HAP-1 (cell line): ENCODE results near the gene TCOF1.
A peak's percentile ranks its signal among the peaks of the same experiment; 100 is the strongest.

Source experiments
- DNase-seq, 2 experiments: peaks; one replicate each; pipeline ENCODE4 v3.0.0-alpha.2; 2016 to 2020; ENCODE audit warnings: low spot score in 2 of 2
- H3K27me3 ChIP-seq: fragments of 250-450 bp; sonication (Bioruptor Pico); 2 replicates; pipeline ENCODE4 v1.5.1; 2020; ENCODE audit warnings: low read depth, mild to moderate bottlenecking, moderate library complexity
- H3K36me3 ChIP-seq: fragments of 250-450 bp; sonication (Bioruptor Pico); replicated peaks from 2 replicates; pipeline ENCODE4 v1.5.1; 2020; ENCODE audit warnings: mild to moderate bottlenecking
- H3K4me1 ChIP-seq: fragments of 250-450 bp; sonication (Bioruptor Pico); 2 replicates; pipeline ENCODE4 v1.5.1; 2020; ENCODE audit warnings: mild to moderate bottlenecking
- H3K4me3 ChIP-seq: fragments of 250-450 bp; sonication (Bioruptor Pico); 2 replicates; pipeline ENCODE4 v1.5.1; 2020; ENCODE audit warnings: mild to moderate bottlenecking, moderate library complexity
- H3K9me3 ChIP-seq: fragments of 250-450 bp; sonication (Bioruptor Pico); 2 replicates; pipeline ENCODE4 v1.5.1; 2020; ENCODE audit warnings: mild to moderate bottlenecking, moderate library complexity
- in situ Hi-C: fragments of 300-500 bp; cut with MboI; formaldehyde crosslinking; loops from 3 replicates; pipeline ENCODE4 v1.14.3; 2020; ENCODE audit warnings: low sequenced_read_pairs, inconsistent platforms, mixed read lengths

The TCOF1 gene

GRCh38 chr5:150438873-150439546 lies 81.5 kb downstream of the TCOF1 start:
- H3K27me3 ChIP-seq = no peaks in the 10 kb centered on the region
- H3K9me3 ChIP-seq = no peaks in the 10 kb centered on the region
- no peaks in the 10 kb centered on the region for H3K4me1 ChIP-seq
- H3K4me3 ChIP-seq = no peak overlapping the region
- peaks cover 9% of the 10 kb centered on the region for H3K36me3 ChIP-seq
- in situ Hi-C loops = loop anchor here (10.0 kb wide), 2 partner anchors 284 to 314 kb away; partner anchors contain the start of gene PDGFRB
- peak in 1 of 2 experiments; percentile 72 for DNase-seq

DNA sequence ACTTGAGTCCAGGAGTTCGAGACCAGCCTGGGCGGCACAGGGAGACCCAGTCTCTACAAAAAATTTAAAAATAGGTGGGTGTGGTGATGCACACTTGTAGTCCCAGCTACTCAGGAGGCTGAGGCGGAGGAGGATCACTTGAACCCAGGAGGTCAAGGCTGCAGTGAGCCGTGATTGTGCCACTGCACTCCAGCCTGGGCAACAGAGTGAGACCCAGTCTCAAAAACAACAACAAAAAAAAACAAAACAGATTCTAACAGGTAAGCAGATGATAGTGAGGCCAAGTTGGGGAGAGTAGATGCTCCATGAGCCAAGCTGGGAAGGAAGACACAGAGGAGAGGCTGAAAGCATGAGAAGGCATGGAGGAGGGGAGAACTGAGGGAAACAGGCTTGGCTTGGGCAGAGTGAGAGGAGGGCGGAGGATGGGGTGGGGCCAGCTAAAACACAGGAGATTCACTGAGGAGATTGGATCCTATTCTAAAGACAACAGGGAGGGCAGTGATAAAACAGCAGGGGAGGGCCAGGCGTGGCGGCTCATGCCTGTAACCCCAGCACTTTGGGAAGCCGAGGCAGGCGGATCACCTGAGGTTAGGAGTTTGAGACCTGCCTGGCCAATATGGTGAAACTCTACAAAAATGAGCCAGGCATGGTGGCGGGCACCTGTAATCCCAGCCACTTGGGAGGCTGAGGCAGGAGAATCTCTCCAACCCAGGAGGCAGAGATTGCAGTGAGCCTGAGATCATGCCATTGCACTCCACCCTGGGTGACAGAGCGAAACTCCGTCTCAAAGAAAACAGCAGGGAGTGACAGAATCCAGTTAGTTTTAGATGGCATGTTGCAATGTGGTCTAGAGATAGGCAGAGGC lies 83.7 kb downstream of the TCOF1 start:
- Histone ChIP-seq H3K4me1 (no peaks in the 10 kb centered on the region), H3K9me3 (no peaks in the 10 kb centered on the region)
- in situ Hi-C loops = no loop called here

DNA sequence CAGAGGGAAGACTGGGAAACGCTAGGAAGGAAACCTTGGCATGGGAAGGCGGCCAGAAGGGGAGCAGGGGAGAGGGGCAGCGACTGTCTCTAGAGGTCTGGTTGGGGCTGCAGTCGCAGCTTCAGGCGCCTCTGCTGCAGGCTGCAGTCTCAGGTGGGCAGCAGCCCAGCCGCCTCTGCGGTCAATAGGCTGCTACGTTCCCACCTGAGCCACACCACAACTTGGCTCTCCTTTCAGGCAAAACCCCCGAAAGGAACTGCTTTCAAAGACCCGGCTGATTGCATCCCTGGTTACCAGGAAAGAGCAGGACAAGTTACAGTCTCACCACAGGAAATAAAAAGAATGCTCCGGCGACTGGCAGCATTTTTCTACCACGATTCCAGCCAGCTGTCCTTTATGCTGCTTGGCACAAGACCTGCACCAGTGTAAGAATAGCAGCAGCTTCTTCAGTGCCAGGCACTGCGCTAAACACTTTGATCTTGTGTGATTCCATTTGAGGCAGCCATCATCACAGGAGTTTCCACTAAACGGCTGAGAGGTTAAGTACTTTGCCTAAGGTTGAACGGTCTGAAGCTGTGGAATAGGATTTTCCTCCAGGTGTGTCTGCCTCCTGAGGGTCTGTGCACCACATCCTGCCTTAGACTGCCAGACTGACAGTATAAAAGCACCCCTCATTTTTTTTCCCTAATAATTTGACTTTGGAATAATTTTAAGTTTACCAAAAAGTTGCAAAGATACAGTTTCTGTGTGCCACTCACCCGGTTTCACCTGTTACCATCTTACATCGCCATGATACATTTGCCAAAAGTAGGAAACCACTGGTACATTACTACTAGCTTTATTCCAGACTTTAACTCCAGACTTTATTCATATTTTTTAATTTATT lies 84.6 kb downstream of the TCOF1 start:
- Histone ChIP-seq H3K27me3 (no peaks in the 10 kb centered on the region), H3K9me3 (no peaks in the 10 kb centered on the region), H3K4me1 (no peaks in the 10 kb centered on the region), H3K4me3 (no peak overlapping the region), H3K36me3 (peaks cover 40% of the 10 kb centered on the region)
- in situ Hi-C loops = no loop called here
- no peak for DNase-seq

More for the DNA sequence above, 83.7 kb downstream of the TCOF1 start:
- no peak overlapping the region for H3K4me3 ChIP-seq
- peak in 1 of 2 experiments; percentile 45 for DNase-seq
- H3K36me3 ChIP-seq = peaks cover 31% of the 10 kb centered on the region
- H3K27me3 ChIP-seq = no peaks in the 10 kb centered on the region

DNA sequence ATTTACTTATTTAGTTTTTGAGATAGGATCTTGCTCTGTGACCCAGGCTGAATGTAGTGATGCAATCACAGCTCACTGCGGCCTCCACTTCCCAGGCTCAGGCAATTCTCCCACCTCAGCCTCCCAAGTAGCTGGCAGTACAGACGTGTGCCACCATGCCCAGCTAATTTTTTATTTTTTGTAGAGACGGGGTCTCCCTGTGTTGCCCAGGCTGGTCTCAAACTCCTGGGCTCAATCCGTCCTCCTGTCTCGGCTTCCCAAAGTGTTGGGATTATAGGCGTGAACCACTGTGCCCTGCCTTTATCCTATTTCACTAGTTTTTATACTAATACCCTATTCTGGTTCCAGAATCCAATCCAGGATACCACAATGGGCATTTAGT lies 85.2 kb downstream of the TCOF1 start:
- Histone ChIP-seq H3K4me1 (no peaks in the 10 kb centered on the region), H3K9me3 (no peaks in the 10 kb centered on the region), H3K36me3 (peaks cover 46% of the 10 kb centered on the region), H3K27me3 (no peaks in the 10 kb centered on the region), H3K4me3 (no peak overlapping the region)
- in situ Hi-C loops = no loop called here
- DNase-seq = peak in 1 of 2 experiments; percentile 32

DNA sequence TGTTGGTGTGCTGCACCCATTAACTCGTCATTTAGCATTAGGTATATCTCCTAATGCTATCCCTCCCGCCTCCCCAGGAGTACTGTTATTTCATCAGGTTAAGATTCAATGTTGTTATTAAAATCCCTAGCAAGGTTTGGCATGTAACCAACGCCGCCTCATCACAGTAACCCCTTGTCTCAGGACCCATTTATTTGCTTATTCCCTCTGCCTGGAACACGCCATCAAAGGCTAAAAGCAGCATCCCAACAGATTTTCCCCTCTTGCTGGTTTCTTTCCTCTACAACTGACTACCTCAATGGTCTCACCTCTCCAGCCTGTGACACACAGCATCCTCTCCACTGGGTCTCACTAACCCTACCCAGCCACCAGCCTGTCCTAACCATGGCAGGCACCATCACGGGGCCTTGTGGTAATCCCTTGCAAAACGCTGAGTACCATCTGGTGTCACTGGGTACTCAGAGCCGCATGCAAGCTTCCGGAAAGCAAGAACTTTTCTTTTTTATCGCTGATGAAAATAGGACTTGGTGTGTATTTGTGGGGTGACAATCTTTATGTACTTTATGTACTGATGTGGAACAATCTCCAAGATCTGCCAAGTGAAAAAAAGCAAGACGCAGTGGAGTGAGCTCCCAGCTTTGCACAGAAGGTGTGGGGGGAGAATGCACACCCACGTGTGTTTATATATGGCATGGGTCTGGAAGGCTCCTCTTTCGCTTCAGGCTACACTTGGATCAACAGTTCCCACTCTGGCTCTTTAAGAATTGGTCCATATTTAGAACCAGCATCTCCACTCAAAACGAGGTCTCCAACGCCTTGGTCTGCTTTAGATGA lies 86.0 kb downstream of the TCOF1 start:
- no peaks in the 10 kb centered on the region for H3K9me3 ChIP-seq
- in situ Hi-C loops = no loop called here
- no peaks in the 10 kb centered on the region for H3K4me1 ChIP-seq
- no peak overlapping the region for H3K4me3 ChIP-seq
- no peak for DNase-seq
- H3K36me3 ChIP-seq = peaks cover 54% of the 10 kb centered on the region
- H3K27me3 ChIP-seq = no peaks in the 10 kb centered on the region

- DNase-seq = no peak
- Histone ChIP-seq H3K36me3 (peaks cover 63% of the 10 kb centered on the region), H3K27me3 (no peaks in the 10 kb centered on the region), H3K9me3 (no peaks in the 10 kb centered on the region), H3K4me1 (no peaks in the 10 kb centered on the region), H3K4me3 (no peak overlapping the region)
- in situ Hi-C loops = no loop called here
Measured at GRCh38 chr5:150444770-150445169, 87.3 kb downstream of the TCOF1 start.

- no peak for DNase-seq
- peaks cover 63% of the 10 kb centered on the region for H3K36me3 ChIP-seq
- no peaks in the 10 kb centered on the region; the same call in 1 of the 2 replicates for H3K9me3 ChIP-seq
- in situ Hi-C loops = no loop called here
- no peaks in the 10 kb centered on the region for H3K27me3 ChIP-seq
- no peak overlapping the region for H3K4me3 ChIP-seq
- H3K4me1 ChIP-seq = no peaks in the 10 kb centered on the region
Measured at GRCh38 chr5:150446088-150446487, 88.6 kb downstream of the TCOF1 start.

GRCh38 chr5:150446583-150446982 lies 89.1 kb downstream of the TCOF1 start:
- no peak for DNase-seq
- no peaks in the 10 kb centered on the region for H3K27me3 ChIP-seq
- H3K36me3 ChIP-seq = peaks cover 63% of the 10 kb centered on the region
- no peaks in the 10 kb centered on the region; the same call in 1 of the 2 replicates for H3K9me3 ChIP-seq
- in situ Hi-C loops = no loop called here
- no peak overlapping the region for H3K4me3 ChIP-seq
- H3K4me1 ChIP-seq = no peaks in the 10 kb centered on the region

DNA sequence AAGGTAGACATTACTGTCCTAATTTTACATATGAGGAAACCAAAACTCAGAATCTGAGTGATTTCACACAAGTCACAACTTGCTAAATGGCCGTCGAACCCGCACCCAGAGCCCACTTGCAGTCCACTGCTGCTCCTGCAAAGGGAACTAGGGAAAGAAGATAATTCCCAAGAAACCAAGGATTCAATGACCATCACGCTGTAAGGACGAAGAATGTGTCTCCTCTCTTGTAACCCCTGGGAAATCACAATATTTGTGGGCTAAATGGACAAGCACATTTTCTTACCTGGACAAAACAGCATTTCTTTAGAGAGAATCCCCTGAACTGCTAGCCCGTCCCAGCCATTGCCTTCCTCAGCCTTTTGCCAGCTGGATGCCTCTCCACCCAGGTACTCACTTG lies 89.7 kb downstream of the TCOF1 start:
- Histone ChIP-seq H3K4me3 (no peak overlapping the region), H3K9me3 (no peaks in the 10 kb centered on the region; the same call in 1 of the 2 replicates), H3K36me3 (peaks cover 63% of the 10 kb centered on the region), H3K4me1 (no peaks in the 10 kb centered on the region), H3K27me3 (no peaks in the 10 kb centered on the region)
- in situ Hi-C loops = no loop called here
- DNase-seq = no peak

GRCh38 chr5:150448334-150448733 lies 90.8 kb downstream of the TCOF1 start:
- no peak for DNase-seq
- Histone ChIP-seq H3K36me3 (peaks cover 61% of the 10 kb centered on the region), H3K27me3 (no peaks in the 10 kb centered on the region), H3K9me3 (no peaks in the 10 kb centered on the region; the same call in 1 of the 2 replicates), H3K4me3 (peak overlapping the region; percentile 99), H3K4me1 (no peaks in the 10 kb centered on the region)
- in situ Hi-C loops = no loop called here

DNA sequence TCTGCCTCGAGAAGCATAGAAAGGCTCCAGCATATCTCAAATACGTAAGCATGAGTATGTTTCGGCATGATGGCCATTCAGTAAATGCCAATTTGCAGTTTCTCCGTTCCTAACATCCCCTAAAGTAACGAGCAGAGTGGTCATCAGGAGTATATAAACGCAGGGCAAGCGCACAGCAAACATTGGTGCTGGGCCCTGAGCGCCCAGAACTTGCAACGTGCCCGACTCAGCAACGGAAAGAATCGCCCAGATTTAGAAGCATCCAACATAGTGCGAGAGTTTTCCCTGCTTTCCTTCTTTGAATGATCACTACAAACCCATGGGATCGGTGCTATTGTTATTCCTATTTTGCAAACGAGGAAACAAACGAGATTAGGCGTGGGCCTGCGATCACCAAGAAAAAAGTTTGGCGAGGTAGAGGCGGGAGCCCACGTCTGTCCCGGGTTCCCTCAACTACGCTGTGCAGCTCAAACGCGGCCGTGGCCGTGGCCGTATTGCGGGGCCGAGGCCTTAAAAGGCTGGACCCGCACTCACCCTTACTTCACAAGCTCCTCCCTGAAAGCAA lies 91.5 kb downstream of the TCOF1 start:
- H3K27me3 ChIP-seq = no peaks in the 10 kb centered on the region
- in situ Hi-C loops = no loop called here
- peak overlapping the region; percentile 99 for H3K4me3 ChIP-seq
- H3K36me3 ChIP-seq = peaks cover 54% of the 10 kb centered on the region
- no peaks in the 10 kb centered on the region; the same call in 1 of the 2 replicates for H3K9me3 ChIP-seq
- H3K4me1 ChIP-seq = no peaks in the 10 kb centered on the region
- no peak for DNase-seq
